Measurements from ENCODE around the gene CACNA2D4.

The CACNA2D4 gene

GRCh38 chr12:1853716-1854115, 64.7 kb downstream of the CACNA2D4 start:
- DNase-seq (ENCODE audit: low read depth), result no peak
- TF ChIP-seq, protein P1, sequence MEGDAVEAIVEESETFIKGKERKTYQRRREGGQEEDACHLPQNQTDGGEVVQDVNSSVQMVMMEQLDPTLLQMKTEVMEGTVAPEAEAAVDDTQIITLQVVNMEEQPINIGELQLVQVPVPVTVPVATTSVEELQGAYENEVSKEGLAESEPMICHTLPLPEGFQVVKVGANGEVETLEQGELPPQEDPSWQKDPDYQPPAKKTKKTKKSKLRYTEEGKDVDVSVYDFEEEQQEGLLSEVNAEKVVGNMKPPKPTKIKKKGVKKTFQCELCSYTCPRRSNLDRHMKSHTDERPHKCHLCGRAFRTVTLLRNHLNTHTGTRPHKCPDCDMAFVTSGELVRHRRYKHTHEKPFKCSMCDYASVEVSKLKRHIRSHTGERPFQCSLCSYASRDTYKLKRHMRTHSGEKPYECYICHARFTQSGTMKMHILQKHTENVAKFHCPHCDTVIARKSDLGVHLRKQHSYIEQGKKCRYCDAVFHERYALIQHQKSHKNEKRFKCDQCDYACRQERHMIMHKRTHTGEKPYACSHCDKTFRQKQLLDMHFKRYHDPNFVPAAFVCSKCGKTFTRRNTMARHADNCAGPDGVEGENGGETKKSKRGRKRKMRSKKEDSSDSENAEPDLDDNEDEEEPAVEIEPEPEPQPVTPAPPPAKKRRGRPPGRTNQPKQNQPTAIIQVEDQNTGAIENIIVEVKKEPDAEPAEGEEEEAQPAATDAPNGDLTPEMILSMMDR (IDR thresholded peaks at IDR 0.05; ENCODE audit: low read depth, low read length, missing control alignments), result no peak
- no peak overlapping the region for H3K4me3 ChIP-seq (ENCODE audit: low read depth, low read length)

DNA sequence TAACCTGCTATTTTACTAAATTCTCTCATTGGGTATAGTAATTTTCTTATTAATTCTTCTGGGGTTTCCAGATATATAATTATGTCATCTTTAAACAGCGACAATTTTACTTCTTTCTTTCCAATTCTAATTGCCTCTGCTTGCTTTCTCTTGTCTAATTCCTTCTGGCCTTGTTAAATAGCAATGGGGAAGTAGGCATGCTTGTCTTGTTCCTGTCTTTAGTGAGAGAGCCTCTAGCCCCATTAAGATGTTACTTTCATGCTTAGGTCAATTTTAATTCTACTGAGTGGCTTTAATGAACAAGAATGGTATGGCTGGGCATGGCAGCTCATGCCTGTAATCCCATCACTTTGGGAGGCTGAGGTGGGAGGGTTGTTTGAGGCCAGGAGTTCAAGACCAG, 66.4 kb downstream of the CACNA2D4 start:
- TF ChIP-seq, protein P1 (IDR thresholded peaks at IDR 0.05; ENCODE audit: low read depth, low read length, missing control alignments), result no peak
- H3K4me3 ChIP-seq (ENCODE audit: low read depth, low read length), result no peak overlapping the region
- DNase-seq (ENCODE audit: low read depth), result no peak

DNA sequence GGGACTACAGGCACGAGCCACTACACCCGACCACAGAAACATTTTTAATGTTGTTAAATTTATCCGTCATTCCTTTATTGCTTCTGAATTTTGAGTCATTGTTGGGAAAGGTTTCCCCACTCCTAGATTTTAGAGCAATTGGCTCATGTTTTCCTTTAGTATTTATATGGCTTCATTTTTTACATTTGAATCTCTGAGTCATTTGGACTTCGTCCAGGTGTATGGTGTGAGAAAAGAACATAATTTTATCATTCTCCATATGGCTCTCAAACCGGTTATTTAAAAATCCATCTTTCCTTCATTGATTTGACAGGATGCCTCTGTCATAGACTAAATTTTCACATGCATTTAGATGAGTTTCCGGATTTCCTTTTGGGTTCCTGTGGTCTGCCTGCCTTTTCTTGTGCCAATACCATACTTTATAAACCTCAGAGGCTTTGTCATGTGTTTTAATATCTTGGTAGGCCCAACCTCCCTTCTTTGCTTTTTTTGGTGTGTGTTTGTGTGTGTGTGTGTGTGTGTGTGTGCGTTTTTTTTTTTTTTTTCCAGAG, 67.2 kb downstream of the CACNA2D4 start:
- DNase-seq (ENCODE audit: low read depth), result no peak
- TF ChIP-seq, protein P1 (IDR thresholded peaks at IDR 0.05; ENCODE audit: low read depth, low read length, missing control alignments), result no peak
- no peak overlapping the region for H3K4me3 ChIP-seq (ENCODE audit: low read depth, low read length)

- TF ChIP-seq, protein P1 (IDR thresholded peaks at IDR 0.05; ENCODE audit: low read depth, low read length, missing control alignments), result no peak
- H3K4me3 ChIP-seq (ENCODE audit: low read depth, low read length), result no peak overlapping the region
- no peak for DNase-seq (ENCODE audit: low read depth)
These were observed 69.7 kb downstream of the CACNA2D4 start for GRCh38 chr12:1848745-1849144.

- no peak overlapping the region for H3K4me3 ChIP-seq (ENCODE audit: low read depth, low read length)
- TF ChIP-seq, protein P1 (IDR thresholded peaks at IDR 0.05; ENCODE audit: low read depth, low read length, missing control alignments), result no peak
- DNase-seq (ENCODE audit: low read depth), result no peak
These were observed 70.3 kb downstream of the CACNA2D4 start for GRCh38 chr12:1848146-1848545.

DNA sequence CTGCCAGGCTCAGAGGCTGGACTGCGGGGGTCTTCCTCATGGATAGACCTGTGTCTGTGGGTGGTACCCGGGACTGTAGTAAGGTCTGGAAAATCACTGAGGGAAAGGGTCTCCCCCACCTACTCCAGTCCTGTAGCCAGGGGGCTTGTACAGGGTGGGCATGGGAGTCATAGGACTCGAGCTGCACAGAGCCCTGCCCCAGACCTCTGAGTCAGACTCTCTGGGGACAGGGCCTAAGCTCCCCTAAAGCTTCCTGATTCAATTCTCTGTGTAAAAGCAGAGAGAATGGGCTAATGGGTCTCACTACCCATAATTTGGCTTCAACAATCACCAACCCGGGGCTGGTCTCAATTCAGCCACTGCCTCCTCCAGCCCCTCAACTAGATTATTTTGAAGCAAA, 71.0 kb downstream of the CACNA2D4 start:
- no peak for DNase-seq (ENCODE audit: low read depth)
- TF ChIP-seq, protein P1 (IDR thresholded peaks at IDR 0.05; ENCODE audit: low read depth, low read length, missing control alignments), result no peak
- no peak overlapping the region for H3K4me3 ChIP-seq (ENCODE audit: low read depth, low read length)
